Fibroblast of lung (primary cell): ENCODE results near the gene CYTH1.

Experiments
- EZH2 ChIP-seq: IDR thresholded peaks from 2 replicates; pipeline ENCODE4 v1.5.1; 2012; ENCODE audit warnings: low read length, control low read depth, mild to moderate bottlenecking; ENCODE audit errors: missing control alignments
- TF ChIP-seq, protein P1 (sequence below), 2 donors: IDR thresholded peaks in 1 of 2; conservative IDR thresholded peaks in 1 of 2; 1 replicate in 1 of 2; 2 replicates in 1 of 2; pipeline ENCODE4 v1.5.1; 2011 to 2012; ENCODE audit warnings: low read length in 2 of 2, control low read depth in 1 of 2, inconsistent platforms in 1 of 2, low read depth in 1 of 2, mild to moderate bottlenecking in 1 of 2

DNA sequence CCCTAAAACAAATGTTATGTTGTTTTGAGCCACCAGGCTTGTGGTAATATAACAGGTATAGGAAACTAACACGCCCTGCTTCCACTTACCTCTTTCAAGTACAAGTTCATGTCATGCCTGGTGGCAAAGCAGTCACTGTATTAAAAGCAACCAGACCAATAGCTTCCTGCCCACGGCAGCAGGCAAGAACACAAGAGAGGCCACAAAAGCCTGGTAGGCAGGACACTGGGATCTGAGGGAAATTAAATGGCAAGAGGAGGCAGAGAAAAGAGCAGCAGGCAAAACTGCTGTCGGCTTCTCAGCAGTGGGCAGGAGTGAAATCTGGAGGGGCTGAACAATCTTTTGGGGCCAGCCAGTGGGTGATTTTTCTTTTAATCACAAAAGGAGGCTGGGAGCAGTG lies 2.2 kb downstream of the CYTH1 start:
- TF ChIP-seq EZH2 = no peak
- TF ChIP-seq, protein P1, sequence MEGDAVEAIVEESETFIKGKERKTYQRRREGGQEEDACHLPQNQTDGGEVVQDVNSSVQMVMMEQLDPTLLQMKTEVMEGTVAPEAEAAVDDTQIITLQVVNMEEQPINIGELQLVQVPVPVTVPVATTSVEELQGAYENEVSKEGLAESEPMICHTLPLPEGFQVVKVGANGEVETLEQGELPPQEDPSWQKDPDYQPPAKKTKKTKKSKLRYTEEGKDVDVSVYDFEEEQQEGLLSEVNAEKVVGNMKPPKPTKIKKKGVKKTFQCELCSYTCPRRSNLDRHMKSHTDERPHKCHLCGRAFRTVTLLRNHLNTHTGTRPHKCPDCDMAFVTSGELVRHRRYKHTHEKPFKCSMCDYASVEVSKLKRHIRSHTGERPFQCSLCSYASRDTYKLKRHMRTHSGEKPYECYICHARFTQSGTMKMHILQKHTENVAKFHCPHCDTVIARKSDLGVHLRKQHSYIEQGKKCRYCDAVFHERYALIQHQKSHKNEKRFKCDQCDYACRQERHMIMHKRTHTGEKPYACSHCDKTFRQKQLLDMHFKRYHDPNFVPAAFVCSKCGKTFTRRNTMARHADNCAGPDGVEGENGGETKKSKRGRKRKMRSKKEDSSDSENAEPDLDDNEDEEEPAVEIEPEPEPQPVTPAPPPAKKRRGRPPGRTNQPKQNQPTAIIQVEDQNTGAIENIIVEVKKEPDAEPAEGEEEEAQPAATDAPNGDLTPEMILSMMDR (conservative IDR thresholded peaks at IDR 0.05 in 1 of 2, IDR thresholded peaks at IDR 0.05 in 1 of 2; ENCODE audit: low read depth in 1 of 2, low read length in 2 of 2) = no peak
